ENCODE measurements around the gene CROCC.

Gene CROCC

DNA sequence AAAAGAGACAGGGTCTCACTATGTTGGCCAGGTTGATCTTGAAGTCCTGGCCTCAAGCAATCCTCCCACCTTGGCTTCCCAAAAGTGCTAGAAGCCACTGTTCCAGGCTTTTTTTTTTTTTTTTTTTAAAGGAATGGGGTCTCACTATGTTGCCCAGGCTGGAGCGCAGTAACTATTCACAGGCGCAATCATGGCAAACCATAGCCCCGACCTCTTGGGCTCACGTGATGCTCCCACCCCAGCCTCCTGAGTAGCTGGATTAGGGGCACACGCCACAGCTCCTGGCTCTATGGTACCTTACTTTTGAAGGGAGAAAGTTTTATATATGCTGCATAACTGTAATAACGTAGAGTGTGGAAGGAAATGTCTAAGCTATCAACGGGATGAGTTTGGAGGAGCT is 95.7 kb downstream of the CROCC start:
- DNase-seq, result no peak

DNA sequence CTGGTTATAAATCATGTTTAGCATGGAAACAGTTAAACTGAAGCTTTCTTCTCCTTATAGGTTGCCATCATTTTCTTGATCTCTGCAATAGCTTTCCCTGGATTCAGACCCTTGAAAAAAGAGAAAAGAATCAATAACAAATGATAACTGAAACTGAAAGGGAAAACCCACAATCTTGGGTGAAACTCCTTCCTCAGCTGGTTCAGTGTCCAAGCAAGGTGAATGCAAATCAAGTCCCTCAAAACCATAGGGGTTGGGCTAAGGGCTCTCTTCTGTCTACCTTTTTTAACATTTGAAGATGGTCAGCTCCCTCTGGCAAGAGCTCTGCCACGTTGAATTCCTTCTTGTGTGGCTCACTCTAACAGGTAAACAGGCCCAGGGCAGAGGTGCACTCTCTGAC is 97.1 kb downstream of the CROCC start:
- no peak for DNase-seq

DNA sequence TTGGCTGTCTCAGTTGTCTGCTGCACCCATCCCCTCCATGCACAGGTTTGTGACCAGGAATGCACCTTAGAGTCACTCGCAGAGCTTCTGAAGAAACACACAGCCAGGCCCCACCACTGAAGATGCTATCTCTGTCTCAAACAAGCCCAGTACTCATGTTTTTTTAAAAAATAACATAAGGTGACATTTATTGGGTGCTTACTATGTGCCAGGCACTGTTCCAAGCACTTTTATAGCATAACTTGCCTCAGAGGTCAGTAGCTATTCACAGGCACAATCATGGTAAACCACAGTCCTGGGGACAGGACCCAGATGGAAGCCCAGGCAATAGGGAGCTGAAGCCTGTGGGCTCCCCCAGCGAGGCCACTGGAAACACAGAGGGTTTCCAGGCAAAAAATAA is 98.8 kb downstream of the CROCC start:
- no peak for DNase-seq

DNA sequence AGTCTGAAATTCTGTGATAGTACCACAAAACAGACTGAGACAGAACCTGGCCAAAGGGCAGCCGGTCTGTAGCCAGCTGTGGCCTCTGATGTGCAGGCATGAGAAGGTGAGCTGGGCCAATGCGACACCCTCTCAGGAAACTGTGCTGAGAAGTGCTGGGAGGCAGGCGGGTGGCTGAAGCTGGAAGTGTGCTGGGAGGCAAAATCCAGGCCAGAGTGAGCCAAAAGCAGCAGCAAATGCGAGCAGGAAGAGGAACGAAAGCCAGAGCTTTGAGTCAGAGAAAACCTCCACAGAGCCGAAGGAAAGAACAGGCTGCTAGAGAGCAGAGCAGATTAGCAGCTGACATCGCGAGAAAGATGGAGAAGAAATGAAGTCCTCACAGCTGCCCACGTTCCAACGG is 100.2 kb downstream of the CROCC start:
- DNase-seq, result no peak
